SJCRH30 (cell line): ENCODE data around the gene PTCHD4. TPM values are rescaled to one million over a fixed set of nuclear protein-coding genes. Genes with fewer than 3 reads are reported as not detected.
"Not testable (repeated sequence)": the region's sequence is repeated elsewhere in the genome, so short reads cannot be mapped to it uniquely, and the experiment has no call there.

ENCODE experiments used
- DNase-seq, 2 experiments: peaks; one replicate each; pipeline ENCODE4 v3.0.0-alpha.2; 2015 to 2020
- H3K27ac ChIP-seq: fragments of 250-450 bp; sonication (Bioruptor Pico); 2 replicates; pipeline ENCODE4 v1.5.1; 2020; ENCODE audit warnings: mild to moderate bottlenecking, moderate library complexity
- H3K27me3 ChIP-seq: fragments of 250-450 bp; sonication (Bioruptor Pico); 2 replicates; pipeline ENCODE4 v1.5.1; 2020; ENCODE audit warnings: mild to moderate bottlenecking, moderate library complexity
- H3K36me3 ChIP-seq: fragments of 250-450 bp; sonication (Bioruptor Pico); 2 replicates; pipeline ENCODE4 v1.5.1; 2020; ENCODE audit warnings: mild to moderate bottlenecking, moderate library complexity
- H3K4me1 ChIP-seq: fragments of 250-450 bp; sonication (Bioruptor Pico); 2 replicates; pipeline ENCODE4 v1.5.1; 2020; ENCODE audit warnings: mild to moderate bottlenecking, moderate library complexity
- H3K4me3 ChIP-seq: fragments of 250-450 bp; sonication (Bioruptor Pico); 2 replicates; pipeline ENCODE4 v1.5.1; 2020; ENCODE audit warnings: mild to moderate bottlenecking, moderate library complexity
- H3K9me3 ChIP-seq: fragments of 250-450 bp; sonication (Bioruptor Pico); replicated peaks from 2 replicates; pipeline ENCODE4 v1.5.1; 2020; ENCODE audit warnings: mild to moderate bottlenecking, moderate library complexity
- total RNA-seq: library from RNA; depleted of rRNA; stranded (reverse); fragments of >200 nt; shearing (Covaris generic); gene quantifications from 2 replicates; pipeline ENCODE4 v1.2.3, GENCODE V29; 2014; rRNA removed

Gene PTCHD4
- total RNA-seq, result 0.28 and 0.38 TPM in 2 replicates

GRCh38 chr6:48111143-48111506 is at the start of gene PTCHD4:
TSS of gene PTCHD4 (minus strand) at chr6:48111197. CDS start at chr6:48068957, 42,240 bp downstream.
- no peaks in the 10 kb centered on the region for H3K27me3 ChIP-seq
- peak within 1 kb of the TSS; percentile 18 for H3K4me3 ChIP-seq
- H3K9me3 ChIP-seq, result no peaks in the 10 kb centered on the region
- H3K27ac ChIP-seq, result peak within 1 kb of the TSS; percentile 31; the same call in 1 of the 2 replicates
- H3K4me1 ChIP-seq, result peaks cover 12% of the 10 kb centered on the region
- H3K36me3 ChIP-seq, result no peaks in the 10 kb centered on the region
- peak; percentile 75 to 80 for DNase-seq

- no peak for DNase-seq
- no peak overlapping the region for H3K27ac ChIP-seq
- H3K9me3 ChIP-seq, result no peaks in the 10 kb centered on the region
- no peaks in the 10 kb centered on the region for H3K36me3 ChIP-seq
- no peaks in the 10 kb centered on the region for H3K27me3 ChIP-seq
- H3K4me3 ChIP-seq, result no peak overlapping the region
- H3K4me1 ChIP-seq, result no peaks in the 10 kb centered on the region
These were observed 40.1 kb upstream of the PTCHD4 start for GRCh38 chr6:48151142-48151541.

GRCh38 chr6:48150701-48151100 is 39.7 kb upstream of the PTCHD4 start:
- DNase-seq, result peak; percentile 42 to 53
- H3K4me3 ChIP-seq, result no peak overlapping the region

DNA sequence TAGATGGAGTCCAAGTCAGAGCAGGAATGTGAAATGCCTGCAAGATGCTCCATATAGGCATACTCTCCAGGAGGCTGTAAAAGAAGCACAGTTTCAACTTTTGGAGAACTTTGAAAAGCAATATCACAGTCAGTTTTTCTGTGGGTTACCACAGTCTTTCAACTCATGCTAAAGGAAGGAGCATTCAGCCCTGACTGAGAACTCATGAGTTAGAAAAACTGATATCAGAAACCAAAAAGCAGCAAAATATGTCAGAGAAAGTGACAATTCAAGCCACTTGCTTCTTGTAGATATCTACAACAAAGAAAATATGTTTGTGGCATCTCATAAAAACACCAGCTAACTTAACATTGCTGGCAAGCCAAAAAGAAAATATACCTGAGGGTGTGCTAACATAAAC is 36.1 kb upstream of the PTCHD4 start:
- no peaks in the 10 kb centered on the region for H3K27me3 ChIP-seq

More at GRCh38 chr6:48150701-48151100, 39.7 kb upstream of the PTCHD4 start:
- Histone ChIP-seq H3K27ac (no peak overlapping the region), H3K9me3 (no peaks in the 10 kb centered on the region), H3K36me3 (no peaks in the 10 kb centered on the region), H3K27me3 (no peaks in the 10 kb centered on the region), H3K4me1 (no peaks in the 10 kb centered on the region)

GRCh38 chr6:48144021-48144420 is 33.0 kb upstream of the PTCHD4 start:
- no peak for DNase-seq
- Histone ChIP-seq H3K27ac (no peak overlapping the region), H3K9me3 (no peaks in the 10 kb centered on the region), H3K4me3 (no peak overlapping the region), H3K36me3 (no peaks in the 10 kb centered on the region), H3K4me1 (no peaks in the 10 kb centered on the region), H3K27me3 (no peaks in the 10 kb centered on the region)

More for the DNA sequence above, 36.1 kb upstream of the PTCHD4 start:
- Histone ChIP-seq H3K4me3 (no peak overlapping the region), H3K36me3 (no peaks in the 10 kb centered on the region), H3K9me3 (no peaks in the 10 kb centered on the region), H3K4me1 (no peaks in the 10 kb centered on the region), H3K27ac (no peak overlapping the region)
- DNase-seq, result no peak

- no peaks in the 10 kb centered on the region for H3K36me3 ChIP-seq
- no peak for DNase-seq
- no peak overlapping the region for H3K27ac ChIP-seq
- H3K27me3 ChIP-seq, result no peaks in the 10 kb centered on the region
- H3K9me3 ChIP-seq, result no peaks in the 10 kb centered on the region
- H3K4me1 ChIP-seq, result no peaks in the 10 kb centered on the region
- no peak overlapping the region for H3K4me3 ChIP-seq
These were observed 31.0 kb upstream of the PTCHD4 start for GRCh38 chr6:48141975-48142374.

- H3K27me3 ChIP-seq, result no peaks in the 10 kb centered on the region
- H3K4me1 ChIP-seq, result no peaks in the 10 kb centered on the region
- no peaks in the 10 kb centered on the region for H3K36me3 ChIP-seq
- no peak overlapping the region for H3K4me3 ChIP-seq
- DNase-seq, result no peak
- no peak overlapping the region for H3K27ac ChIP-seq
- H3K9me3 ChIP-seq, result no peaks in the 10 kb centered on the region
These were observed 29.0 kb upstream of the PTCHD4 start for GRCh38 chr6:48139818-48140614.

DNA sequence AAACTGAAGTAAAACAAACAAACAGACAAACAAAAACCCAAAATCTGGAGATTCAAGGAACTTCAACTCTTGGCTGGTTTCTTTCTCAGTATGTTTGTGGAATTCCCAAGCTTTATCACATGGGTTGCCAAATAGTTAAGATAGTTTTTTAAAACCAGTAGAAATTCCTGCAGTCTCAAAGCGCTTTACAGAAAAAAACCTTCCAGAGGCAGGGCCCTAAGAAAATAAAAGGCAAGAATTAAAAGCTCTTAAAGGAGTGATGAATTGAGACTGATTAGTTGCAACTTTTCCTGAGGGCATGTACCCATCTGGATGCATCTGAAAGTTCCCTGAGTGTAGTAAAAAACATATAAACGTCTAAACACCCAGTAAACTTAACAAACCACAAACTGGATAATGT is 25.9 kb upstream of the PTCHD4 start:
- H3K27ac ChIP-seq, result no peak overlapping the region
- no peaks in the 10 kb centered on the region for H3K36me3 ChIP-seq
- H3K4me3 ChIP-seq, result no peak overlapping the region
- no peaks in the 10 kb centered on the region for H3K9me3 ChIP-seq
- DNase-seq, result no peak
- H3K4me1 ChIP-seq, result no peaks in the 10 kb centered on the region
- H3K27me3 ChIP-seq, result no peaks in the 10 kb centered on the region

- H3K27ac ChIP-seq, result no peak overlapping the region
- no peaks in the 10 kb centered on the region for H3K36me3 ChIP-seq
- DNase-seq, result no peak
- H3K9me3 ChIP-seq, result no peaks in the 10 kb centered on the region
- H3K27me3 ChIP-seq, result no peaks in the 10 kb centered on the region
- no peaks in the 10 kb centered on the region for H3K4me1 ChIP-seq
- H3K4me3 ChIP-seq, result no peak overlapping the region
These were observed 24.5 kb upstream of the PTCHD4 start for GRCh38 chr6:48135323-48136084.

DNA sequence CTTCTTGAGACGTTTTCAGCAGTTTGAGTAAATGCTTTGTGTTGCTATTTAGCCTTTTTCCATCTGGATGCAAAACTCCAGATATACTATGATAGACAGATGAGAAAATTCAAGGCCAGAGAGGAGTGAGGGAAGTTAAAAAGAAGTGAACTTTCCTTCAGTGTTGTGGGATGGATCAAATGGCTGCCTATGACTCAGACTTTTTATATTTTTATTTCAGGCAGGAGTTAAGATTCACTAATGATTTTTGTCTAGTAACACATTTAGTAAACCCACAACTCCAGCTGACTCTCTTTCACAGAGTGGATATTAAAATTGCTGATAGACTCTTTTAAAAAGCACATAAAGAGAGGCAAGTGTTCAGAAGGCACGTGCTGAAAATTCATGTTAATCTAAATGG is 23.2 kb upstream of the PTCHD4 start:
- Histone ChIP-seq H3K36me3 (no peaks in the 10 kb centered on the region), H3K4me1 (no peaks in the 10 kb centered on the region), H3K27me3 (no peaks in the 10 kb centered on the region), H3K4me3 (no peak overlapping the region), H3K9me3 (no peaks in the 10 kb centered on the region), H3K27ac (no peak overlapping the region)
- no peak for DNase-seq

DNA sequence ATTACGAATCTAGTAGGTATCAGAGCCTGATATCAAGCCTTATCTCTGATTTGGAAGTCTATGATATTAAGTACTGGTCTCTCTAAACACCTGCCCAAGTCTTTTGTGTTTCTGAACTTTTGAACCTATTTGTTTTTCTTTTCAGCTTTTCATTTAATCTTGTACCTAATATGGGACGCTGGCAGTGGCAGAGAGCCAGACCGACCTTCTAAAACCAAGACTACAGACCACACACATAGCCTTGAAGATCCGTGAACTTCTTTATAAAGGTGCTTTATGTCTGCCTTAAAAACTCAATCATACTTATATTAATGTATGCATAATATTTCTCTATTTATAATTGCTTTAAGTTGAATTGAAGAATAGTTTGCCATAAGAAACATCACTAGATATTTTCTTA is 12.6 kb upstream of the PTCHD4 start:
- Histone ChIP-seq H3K4me3 (no peak overlapping the region), H3K9me3 (no peaks in the 10 kb centered on the region), H3K27ac (no peak overlapping the region), H3K4me1 (peaks cover 19% of the 10 kb centered on the region), H3K27me3 (no peaks in the 10 kb centered on the region), H3K36me3 (no peaks in the 10 kb centered on the region)
- DNase-seq, result peak; percentile 60 to 76

GRCh38 chr6:48121983-48122749 is 11.2 kb upstream of the PTCHD4 start:
- not testable (repeated sequence) for H3K27ac ChIP-seq, DNase-seq, H3K9me3 ChIP-seq, H3K36me3 ChIP-seq, H3K27me3 ChIP-seq, H3K4me3 ChIP-seq
- H3K4me1 ChIP-seq, result peaks cover 22% of the 10 kb centered on the region

- peak; percentile 16 to 54 for DNase-seq
- Histone ChIP-seq H3K27me3 (no peaks in the 10 kb centered on the region), H3K27ac (0 out of 2 replicates have a peak overlapping the region, but pooled peaks have one; percentile 25), H3K4me1 (peaks cover 18% of the 10 kb centered on the region), H3K36me3 (no peaks in the 10 kb centered on the region), H3K9me3 (no peaks in the 10 kb centered on the region), H3K4me3 (no peak overlapping the region)
These were observed 6.0 kb upstream of the PTCHD4 start for GRCh38 chr6:48116699-48117645.

DNA sequence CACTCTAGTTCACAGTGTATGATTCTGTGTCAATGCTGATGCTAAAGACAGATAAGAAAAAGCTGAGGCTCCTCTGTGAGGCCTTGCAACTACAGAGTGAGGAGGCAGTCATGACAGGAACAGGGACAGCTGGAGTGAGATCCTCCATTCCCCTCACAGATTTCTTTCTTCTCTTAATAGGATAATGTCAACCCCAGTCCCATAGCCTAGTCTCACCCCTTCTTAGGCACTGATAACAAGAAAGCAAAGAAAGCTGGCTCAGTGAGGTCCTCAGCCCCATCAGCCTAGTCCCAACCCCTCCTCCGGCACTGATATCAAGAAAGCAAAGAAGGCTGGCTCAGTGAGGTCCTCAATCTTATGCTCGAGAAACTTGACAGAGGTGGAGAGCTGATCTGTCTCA is 2.1 kb upstream of the PTCHD4 start:
- Histone ChIP-seq H3K4me1 (peaks cover 21% of the 10 kb centered on the region), H3K4me3 (no peak overlapping the region), H3K36me3 (no peaks in the 10 kb centered on the region), H3K9me3 (no peaks in the 10 kb centered on the region), H3K27me3 (no peaks in the 10 kb centered on the region), H3K27ac (no peak overlapping the region)
- DNase-seq, result no peak
